22Rv1 (cell line): ENCODE data around the gene CLSTN2.

ENCODE experiments used
- ZFX ChIP-seq: fragments of 450-650 bp; IDR thresholded peaks from 2 replicates; pipeline ENCODE4 v1.6.1; 2017; ENCODE audit warnings: antibody characterized with exemption, borderline replicate concordance
- TF ChIP-seq, protein P1 (sequence below): fragments of 450-650 bp; IDR thresholded peaks from 2 replicates; pipeline ENCODE4 v1.5.1; 2017; ENCODE audit warnings: mild to moderate bottlenecking

- TF ChIP-seq, protein P1, sequence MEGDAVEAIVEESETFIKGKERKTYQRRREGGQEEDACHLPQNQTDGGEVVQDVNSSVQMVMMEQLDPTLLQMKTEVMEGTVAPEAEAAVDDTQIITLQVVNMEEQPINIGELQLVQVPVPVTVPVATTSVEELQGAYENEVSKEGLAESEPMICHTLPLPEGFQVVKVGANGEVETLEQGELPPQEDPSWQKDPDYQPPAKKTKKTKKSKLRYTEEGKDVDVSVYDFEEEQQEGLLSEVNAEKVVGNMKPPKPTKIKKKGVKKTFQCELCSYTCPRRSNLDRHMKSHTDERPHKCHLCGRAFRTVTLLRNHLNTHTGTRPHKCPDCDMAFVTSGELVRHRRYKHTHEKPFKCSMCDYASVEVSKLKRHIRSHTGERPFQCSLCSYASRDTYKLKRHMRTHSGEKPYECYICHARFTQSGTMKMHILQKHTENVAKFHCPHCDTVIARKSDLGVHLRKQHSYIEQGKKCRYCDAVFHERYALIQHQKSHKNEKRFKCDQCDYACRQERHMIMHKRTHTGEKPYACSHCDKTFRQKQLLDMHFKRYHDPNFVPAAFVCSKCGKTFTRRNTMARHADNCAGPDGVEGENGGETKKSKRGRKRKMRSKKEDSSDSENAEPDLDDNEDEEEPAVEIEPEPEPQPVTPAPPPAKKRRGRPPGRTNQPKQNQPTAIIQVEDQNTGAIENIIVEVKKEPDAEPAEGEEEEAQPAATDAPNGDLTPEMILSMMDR = no peak
- TF ChIP-seq ZFX = no peak
Observed at GRCh38 chr3:140187656-140188221, 252.8 kb downstream of the CLSTN2 start.
